Measurements from ENCODE around the gene NPAS1.

DNA sequence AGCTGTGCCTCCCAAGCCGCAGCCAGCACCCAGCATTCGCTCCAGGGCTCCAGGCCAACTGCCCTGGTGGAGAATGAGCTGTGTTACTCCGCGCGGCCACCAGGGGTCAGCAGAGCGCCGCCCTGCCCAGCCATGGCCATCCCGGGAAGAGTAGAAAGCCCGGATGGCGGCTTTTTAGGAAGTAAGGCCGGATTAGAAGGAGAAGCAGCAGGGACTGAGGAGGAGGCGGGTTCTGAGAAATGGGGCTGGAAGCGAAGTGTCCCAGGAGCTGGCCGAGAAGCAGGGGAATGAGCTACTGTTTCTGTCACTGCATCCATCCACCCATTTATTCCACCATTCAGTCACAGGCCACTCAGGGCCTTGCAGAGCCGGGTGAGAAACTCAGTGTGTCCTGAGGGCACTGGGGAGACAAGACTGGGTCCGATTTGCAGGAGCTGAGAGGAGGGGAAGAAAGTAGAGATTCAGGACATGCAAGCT, 6.6 kb upstream of the NPAS1 start:
- TF ChIP-seq, protein P1, sequence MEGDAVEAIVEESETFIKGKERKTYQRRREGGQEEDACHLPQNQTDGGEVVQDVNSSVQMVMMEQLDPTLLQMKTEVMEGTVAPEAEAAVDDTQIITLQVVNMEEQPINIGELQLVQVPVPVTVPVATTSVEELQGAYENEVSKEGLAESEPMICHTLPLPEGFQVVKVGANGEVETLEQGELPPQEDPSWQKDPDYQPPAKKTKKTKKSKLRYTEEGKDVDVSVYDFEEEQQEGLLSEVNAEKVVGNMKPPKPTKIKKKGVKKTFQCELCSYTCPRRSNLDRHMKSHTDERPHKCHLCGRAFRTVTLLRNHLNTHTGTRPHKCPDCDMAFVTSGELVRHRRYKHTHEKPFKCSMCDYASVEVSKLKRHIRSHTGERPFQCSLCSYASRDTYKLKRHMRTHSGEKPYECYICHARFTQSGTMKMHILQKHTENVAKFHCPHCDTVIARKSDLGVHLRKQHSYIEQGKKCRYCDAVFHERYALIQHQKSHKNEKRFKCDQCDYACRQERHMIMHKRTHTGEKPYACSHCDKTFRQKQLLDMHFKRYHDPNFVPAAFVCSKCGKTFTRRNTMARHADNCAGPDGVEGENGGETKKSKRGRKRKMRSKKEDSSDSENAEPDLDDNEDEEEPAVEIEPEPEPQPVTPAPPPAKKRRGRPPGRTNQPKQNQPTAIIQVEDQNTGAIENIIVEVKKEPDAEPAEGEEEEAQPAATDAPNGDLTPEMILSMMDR (IDR thresholded peaks at IDR 0.05; ENCODE audit: low read depth, low read length): peak; percentile 98
- no peak for TF ChIP-seq EZH2phosphoT487 (IDR thresholded peaks at IDR 0.05; ENCODE audit: low read depth)

Measured in OCI-LY3 (cell line).